KMS-11 (cell line): Measurements from ENCODE around the gene MYOT.

Experiments used
- H2AFZ ChIP-seq: fragments of 200-600 bp; sonication (generic); 2 replicates; pipeline ENCODE4 v1.6.1; 2016; ENCODE audit warnings: antibody characterized with exemption, mixed run types, low read depth
- H3K27ac ChIP-seq: fragments of 200-600 bp; sonication (generic); 2 replicates; pipeline ENCODE4 v1.6.1; 2016; ENCODE audit warnings: mild to moderate bottlenecking, mixed run types
- H3K27me3 ChIP-seq: fragments of 200-600 bp; sonication (generic); 2 replicates; pipeline ENCODE4 v1.6.1; 2017; ENCODE audit warnings: mild to moderate bottlenecking, low read depth, mixed run types, moderate library complexity; ENCODE audit not compliant: insufficient read depth
- H3K36me3 ChIP-seq: fragments of 200-600 bp; sonication (generic); 2 replicates; pipeline ENCODE4 v1.6.1; 2017; ENCODE audit warnings: mild to moderate bottlenecking, mixed run types; ENCODE audit not compliant: insufficient read depth
- H3K4me1 ChIP-seq: fragments of 200-600 bp; sonication (generic); 2 replicates; pipeline ENCODE4 v1.6.1; 2016; ENCODE audit warnings: mild to moderate bottlenecking, low read depth, mixed run types; ENCODE audit not compliant: poor library complexity, severe bottlenecking
- H3K4me2 ChIP-seq: fragments of 200-600 bp; sonication (generic); 2 replicates; pipeline ENCODE4 v1.7.0; 2016; ENCODE audit warnings: mild to moderate bottlenecking, mixed run types
- H3K4me3 ChIP-seq: fragments of 200-600 bp; sonication (generic); IDR thresholded peaks from 2 replicates; pipeline ENCODE4 v1.6.1; 2017; ENCODE audit warnings: low read depth, low read length, mixed read lengths; ENCODE audit not compliant: insufficient read depth
- H3K79me2 ChIP-seq: fragments of 200-600 bp; sonication (generic); 2 replicates; pipeline ENCODE4 v1.6.1; 2016; ENCODE audit warnings: low read depth, mixed run types; ENCODE audit not compliant: insufficient read depth
- H3K9ac ChIP-seq: fragments of 200-600 bp; sonication (generic); 2 replicates; pipeline ENCODE4 v1.6.1; 2016; ENCODE audit warnings: mild to moderate bottlenecking, mixed run types
- H4K20me1 ChIP-seq: fragments of 200-600 bp; sonication (generic); 2 replicates; pipeline ENCODE4 v1.6.1; 2016; ENCODE audit warnings: mild to moderate bottlenecking, mixed run types; ENCODE audit not compliant: insufficient read depth
- CTCF ChIP-seq: fragments of 200-600 bp; sonication (generic); conservative IDR thresholded peaks from 2 replicates; pipeline ENCODE4 v1.6.1; 2017; ENCODE audit warnings: low read depth, mild to moderate bottlenecking, antibody characterized with exemption, low read length, moderate library complexity, mixed read lengths

MYOT gene

GRCh38 chr5:137867664-137868063 is at the start of gene MYOT:
Gene MYOT (plus strand): TSS chr5:137867860. CDS start chr5:137870652, 2,792 bp downstream.
- Histone ChIP-seq H3K4me2 (no peak within 1 kb of the TSS), H4K20me1 (no peaks in the 10 kb centered on the region), H3K27me3 (no peaks in the 10 kb centered on the region), H3K4me1 (no peaks in the 10 kb centered on the region), H3K9ac (no peak within 1 kb of the TSS), H3K36me3 (no peaks in the 10 kb centered on the region), H3K27ac (no peak within 1 kb of the TSS), H3K4me3 (no peak within 1 kb of the TSS), H3K79me2 (no peaks in the 10 kb centered on the region), H2AFZ (no peak within 1 kb of the TSS)
- no peak for TF ChIP-seq CTCF

GRCh38 chr5:137819766-137820165 is 47.9 kb upstream of the MYOT start:
- Histone ChIP-seq H3K4me2 (no peak overlapping the region), H3K4me3 (no peak overlapping the region), H3K4me1 (no peaks in the 10 kb centered on the region), H3K9ac (no peak overlapping the region), H3K36me3 (no peaks in the 10 kb centered on the region), H3K27ac (no peak overlapping the region), H3K27me3 (no peaks in the 10 kb centered on the region), H3K79me2 (no peaks in the 10 kb centered on the region), H2AFZ (no peak overlapping the region), H4K20me1 (no peaks in the 10 kb centered on the region)
- TF ChIP-seq CTCF = no peak

GRCh38 chr5:137822158-137822764 is 45.4 kb upstream of the MYOT start:
- H3K27ac ChIP-seq = no peak overlapping the region
- no peaks in the 10 kb centered on the region for H3K36me3 ChIP-seq
- no peaks in the 10 kb centered on the region for H3K4me1 ChIP-seq
- no peak overlapping the region for H2AFZ ChIP-seq
- H3K9ac ChIP-seq = no peak overlapping the region
- H3K4me2 ChIP-seq = no peak overlapping the region
- no peaks in the 10 kb centered on the region for H3K27me3 ChIP-seq
- no peaks in the 10 kb centered on the region for H4K20me1 ChIP-seq
- no peaks in the 10 kb centered on the region for H3K79me2 ChIP-seq
- no peak overlapping the region for H3K4me3 ChIP-seq
- TF ChIP-seq CTCF = no peak

- Histone ChIP-seq H3K4me1 (no peaks in the 10 kb centered on the region), H3K4me2 (no peak overlapping the region), H4K20me1 (no peaks in the 10 kb centered on the region), H3K9ac (no peak overlapping the region), H3K36me3 (no peaks in the 10 kb centered on the region), H3K4me3 (no peak overlapping the region), H2AFZ (no peak overlapping the region), H3K79me2 (no peaks in the 10 kb centered on the region), H3K27me3 (no peaks in the 10 kb centered on the region), H3K27ac (no peak overlapping the region)
- TF ChIP-seq CTCF = no peak
Measured at GRCh38 chr5:137822984-137823383, 44.7 kb upstream of the MYOT start.
